Peyer's patch (tissue), 4 donors: ENCODE data around the gene ITGB6. TPM values are rescaled to one million over a fixed set of nuclear protein-coding genes. Genes with fewer than 3 reads are reported as not detected.

ENCODE experiments used
- DNase-seq, 3 donors: peaks; one replicate each; pipeline ENCODE4 v3.0.0-alpha.2; 2017 to 2019
- H3K27ac ChIP-seq, 4 donors: fragments of 200-600 bp; sonication (generic); one replicate each; pipeline ENCODE4 v1.5.1; 2016 to 2019
- H3K27me3 ChIP-seq, 2 donors: fragments of 200-600 bp; sonication (generic); one replicate each; pipeline ENCODE4 v1.5.1; 2019
- H3K36me3 ChIP-seq, 3 donors: fragments of 200-600 bp; sonication (generic); one replicate each; pipeline ENCODE4 v1.5.1; 2016 to 2019
- H3K4me1 ChIP-seq, 4 donors: fragments of 200-600 bp; sonication (generic); one replicate each; pipeline ENCODE4 v1.5.1; 2016 to 2019
- H3K4me3 ChIP-seq, 4 donors: fragments of 200-600 bp; sonication (generic); 1 replicate in 3 of 4; 2 replicates in 1 of 4; pipeline ENCODE4 v1.5.1; 2016 to 2019; ENCODE audit warnings: mild to moderate bottlenecking in 1 of 4
- H3K9me3 ChIP-seq, 4 donors: fragments of 200-600 bp; sonication (generic); one replicate each; pipeline ENCODE4 v1.5.1; 2016 to 2019; ENCODE audit warnings: mild to moderate bottlenecking in 1 of 4
- CTCF ChIP-seq, 6 experiments: fragments of 450-650 bp in 4 of 6; fragments of 200-600 bp in 2 of 6; sonication (generic) in 1 of 6; IDR thresholded peaks; one replicate each; pipeline ENCODE4 v1.5.1; 2017 to 2019; ENCODE audit warnings: antibody characterized with exemption in 6 of 6, mild to moderate bottlenecking in 3 of 6, moderate library complexity in 1 of 6
- POLR2A ChIP-seq, 2 donors: fragments of 450-650 bp; IDR thresholded peaks; one replicate each; pipeline ENCODE4 v1.5.1; 2017; ENCODE audit warnings: antibody characterized with exemption in 2 of 2, mild to moderate bottlenecking in 2 of 2, moderate library complexity in 2 of 2
- total RNA-seq, 4 donors: library from RNA; depleted of rRNA; stranded (reverse); fragments of >200 nt; gene quantifications; one replicate each; pipeline ENCODE4 v1.1.0, GENCODE V29; 2016

ITGB6 gene
- total RNA-seq, 4 donors from 2014 or later = 9.9 to 21.5 (median 15.3) TPM

GRCh38 chr2:160167089-160167740 lies 32.9 kb downstream of the ITGB6 start:
- no peak for DNase-seq
- H3K4me1 ChIP-seq = peaks cover 0 to 19% (median 0%) of the 10 kb centered on the region in 4 donors
- no peaks in the 10 kb centered on the region for H3K9me3 ChIP-seq
- H3K27me3 ChIP-seq = no peaks in the 10 kb centered on the region
- no peak for TF ChIP-seq POLR2A (IDR thresholded peaks at IDR 0.05)
- no peak for TF ChIP-seq CTCF (IDR thresholded peaks at IDR 0.05)
- no peak overlapping the region for H3K27ac ChIP-seq
- no peak overlapping the region for H3K4me3 ChIP-seq
- H3K36me3 ChIP-seq = no peaks in the 10 kb centered on the region

GRCh38 chr2:160165996-160166395 lies 34.1 kb downstream of the ITGB6 start:
- Histone ChIP-seq H3K27ac (peak overlapping the region in 1 of 4 donors; percentile 12), H3K27me3 (no peaks in the 10 kb centered on the region), H3K36me3 (no peaks in the 10 kb centered on the region), H3K4me1 (peaks cover 0 to 19% (median 0%) of the 10 kb centered on the region in 4 donors), H3K4me3 (no peak overlapping the region), H3K9me3 (no peaks in the 10 kb centered on the region)
- TF ChIP-seq CTCF (IDR thresholded peaks at IDR 0.05) = no peak
- no peak for TF ChIP-seq POLR2A (IDR thresholded peaks at IDR 0.05)
- DNase-seq = no peak

GRCh38 chr2:160165081-160165480 lies 35.0 kb downstream of the ITGB6 start:
- DNase-seq = no peak
- no peaks in the 10 kb centered on the region for H3K36me3 ChIP-seq
- no peaks in the 10 kb centered on the region for H3K9me3 ChIP-seq
- peaks cover 0 to 19% (median 0%) of the 10 kb centered on the region in 4 donors for H3K4me1 ChIP-seq
- TF ChIP-seq CTCF (IDR thresholded peaks at IDR 0.05) = no peak
- no peak for TF ChIP-seq POLR2A (IDR thresholded peaks at IDR 0.05)
- H3K27me3 ChIP-seq = no peaks in the 10 kb centered on the region
- no peak overlapping the region for H3K27ac ChIP-seq
- H3K4me3 ChIP-seq = no peak overlapping the region

GRCh38 chr2:160157861-160158829 lies 41.9 kb downstream of the ITGB6 start:
- DNase-seq = no peak
- TF ChIP-seq POLR2A (IDR thresholded peaks at IDR 0.05) (no peak), CTCF (IDR thresholded peaks at IDR 0.05) (no peak)

GRCh38 chr2:160156665-160157064 lies 43.4 kb downstream of the ITGB6 start:
- H3K4me1 ChIP-seq = no peaks in the 10 kb centered on the region
- no peak overlapping the region for H3K4me3 ChIP-seq
- TF ChIP-seq CTCF (IDR thresholded peaks at IDR 0.05) (no peak), POLR2A (IDR thresholded peaks at IDR 0.05) (no peak)
- no peak overlapping the region for H3K27ac ChIP-seq
- no peaks in the 10 kb centered on the region for H3K36me3 ChIP-seq
- H3K9me3 ChIP-seq = no peaks in the 10 kb centered on the region
- no peaks in the 10 kb centered on the region for H3K27me3 ChIP-seq
- no peak for DNase-seq

More at GRCh38 chr2:160157861-160158829, 41.9 kb downstream of the ITGB6 start:
- no peak overlapping the region for H3K4me3 ChIP-seq
- no peaks in the 10 kb centered on the region for H3K4me1 ChIP-seq
- H3K27ac ChIP-seq = no peak overlapping the region
- no peaks in the 10 kb centered on the region for H3K27me3 ChIP-seq
- H3K36me3 ChIP-seq = no peaks in the 10 kb centered on the region
- no peaks in the 10 kb centered on the region for H3K9me3 ChIP-seq
